Measurements from ENCODE around the gene SRMS. TPM values are rescaled to one million over a fixed set of nuclear protein-coding genes. Genes with fewer than 3 reads are reported as not detected.

The SRMS gene, protein sequence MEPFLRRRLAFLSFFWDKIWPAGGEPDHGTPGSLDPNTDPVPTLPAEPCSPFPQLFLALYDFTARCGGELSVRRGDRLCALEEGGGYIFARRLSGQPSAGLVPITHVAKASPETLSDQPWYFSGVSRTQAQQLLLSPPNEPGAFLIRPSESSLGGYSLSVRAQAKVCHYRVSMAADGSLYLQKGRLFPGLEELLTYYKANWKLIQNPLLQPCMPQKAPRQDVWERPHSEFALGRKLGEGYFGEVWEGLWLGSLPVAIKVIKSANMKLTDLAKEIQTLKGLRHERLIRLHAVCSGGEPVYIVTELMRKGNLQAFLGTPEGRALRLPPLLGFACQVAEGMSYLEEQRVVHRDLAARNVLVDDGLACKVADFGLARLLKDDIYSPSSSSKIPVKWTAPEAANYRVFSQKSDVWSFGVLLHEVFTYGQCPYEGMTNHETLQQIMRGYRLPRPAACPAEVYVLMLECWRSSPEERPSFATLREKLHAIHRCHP
- 0.44 TPM for total RNA-seq

DNA sequence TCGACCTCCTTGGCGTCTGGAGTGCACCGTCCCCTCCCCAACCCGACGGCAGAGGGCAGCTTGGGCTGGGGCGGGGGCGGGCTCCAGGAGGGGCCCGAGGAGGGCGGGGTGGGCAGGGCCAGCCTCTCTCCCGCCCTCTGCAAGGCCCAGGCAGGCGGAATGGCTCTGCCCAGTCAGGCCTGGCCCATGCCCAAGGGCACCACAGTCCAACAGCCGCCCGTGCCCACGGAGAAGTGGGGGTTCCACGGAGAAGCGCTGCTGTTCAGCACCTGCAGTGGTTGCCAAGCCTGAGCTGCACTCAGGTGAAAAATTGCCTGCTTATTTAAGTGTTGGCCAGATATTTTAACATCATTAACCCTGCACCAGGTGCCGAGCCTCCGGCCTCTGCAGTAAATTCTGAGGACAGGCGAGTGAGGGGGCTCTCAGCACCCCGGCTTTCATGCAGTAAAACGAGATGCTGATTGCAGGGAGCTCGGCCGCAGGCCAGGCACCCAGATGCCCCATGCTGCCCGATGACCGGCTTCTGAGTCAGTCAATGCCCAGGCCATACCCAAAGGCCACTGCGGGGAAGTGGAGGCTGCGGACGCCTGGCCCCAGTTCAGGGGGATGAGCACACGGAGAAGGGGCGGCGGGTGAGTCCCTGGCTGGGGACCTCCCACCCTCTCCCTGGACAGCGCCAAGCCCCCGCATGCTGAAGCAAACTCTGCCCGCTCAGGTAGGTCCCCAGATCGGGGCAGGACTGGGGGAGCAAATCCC lies at the start of gene SRMS:
Gene SRMS, minus strand, starts transcription at position 25 of the 756 bp plus-strand sequence. CDS start 286 bp downstream, outside the sequence.
- ATAC-seq, result no peak

DNA sequence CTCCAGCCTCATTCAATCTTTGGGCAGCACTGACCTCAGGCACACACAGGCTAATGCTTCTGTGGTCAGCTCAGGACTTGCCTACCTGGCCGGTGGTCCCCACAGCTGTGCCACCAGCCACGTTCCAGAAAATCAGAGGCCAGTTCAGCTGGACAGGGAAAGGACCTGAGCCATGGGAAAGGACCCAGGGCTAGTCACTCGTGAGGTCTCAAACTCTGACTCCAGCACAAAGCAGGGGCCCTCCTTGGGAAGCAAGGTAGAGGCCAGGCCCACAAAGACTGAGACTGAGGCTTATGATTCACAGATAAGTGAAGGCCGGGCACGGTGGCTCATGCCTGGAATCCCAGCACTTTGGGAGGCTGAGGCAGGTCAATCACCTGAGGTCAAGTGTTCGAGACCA lies 48.9 kb upstream of the SRMS start:
- no peak for ATAC-seq

DNA sequence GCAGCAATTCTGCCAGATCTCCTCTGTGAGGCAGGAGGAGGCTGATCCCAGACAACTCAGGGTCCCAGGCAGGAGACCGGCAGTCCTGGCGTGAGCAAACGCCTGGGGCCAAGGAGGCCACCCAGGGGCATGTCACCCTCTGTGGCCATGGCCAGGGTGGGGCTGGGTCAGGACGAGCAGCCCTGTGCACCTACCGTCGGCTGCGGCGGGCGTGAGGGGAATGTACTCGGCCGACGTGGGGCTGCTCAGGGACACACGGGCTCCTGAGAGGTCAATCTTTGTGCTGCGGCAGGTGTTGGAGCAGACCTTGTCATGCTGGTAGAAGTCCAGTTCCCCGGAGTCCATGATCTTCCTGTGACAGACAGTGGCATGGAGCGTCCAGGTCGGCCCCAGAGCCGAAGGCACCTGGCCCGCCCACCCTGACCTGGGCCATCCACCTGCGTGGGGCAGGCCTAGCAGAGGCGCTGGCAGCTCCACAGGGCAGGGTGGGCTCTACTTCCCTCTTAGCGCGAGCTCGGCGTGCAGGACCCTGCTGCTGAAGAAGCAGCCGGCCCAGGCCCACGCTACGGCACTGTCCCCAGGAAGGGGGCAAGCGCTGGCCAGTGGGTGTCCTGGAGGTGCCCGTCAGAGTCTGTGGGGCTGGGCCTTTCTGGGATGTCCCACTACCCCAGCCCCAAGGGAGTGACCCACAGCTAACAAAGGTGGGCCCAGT lies 48.0 kb upstream of the SRMS start:
- ATAC-seq, result peak; percentile 15

DNA sequence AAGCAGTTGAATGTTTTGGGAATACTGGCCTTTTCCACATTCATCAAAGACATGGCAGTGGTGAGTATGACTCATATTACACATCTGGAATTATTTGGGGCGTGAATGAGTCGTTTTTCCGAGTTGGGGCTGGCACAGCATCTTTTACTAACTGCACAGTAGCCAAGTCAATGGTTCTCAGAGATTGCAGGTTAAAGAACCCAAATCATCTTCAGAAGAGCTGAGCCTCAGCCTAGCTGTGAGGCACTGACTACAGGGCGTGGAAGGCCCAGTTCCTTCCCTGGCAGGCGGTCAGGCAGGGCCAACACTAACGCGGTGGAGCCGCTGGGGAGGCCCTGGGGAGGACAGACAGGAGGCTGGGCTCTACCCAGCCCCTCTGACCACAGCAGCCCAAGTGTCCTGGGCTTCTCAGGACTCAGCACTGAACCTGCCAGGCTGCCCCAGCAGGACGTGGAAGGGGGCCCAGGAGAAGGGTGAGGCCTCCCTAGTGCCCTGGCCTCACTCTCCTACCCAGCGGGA lies 46.6 kb upstream of the SRMS start:
- ATAC-seq, result no peak

DNA sequence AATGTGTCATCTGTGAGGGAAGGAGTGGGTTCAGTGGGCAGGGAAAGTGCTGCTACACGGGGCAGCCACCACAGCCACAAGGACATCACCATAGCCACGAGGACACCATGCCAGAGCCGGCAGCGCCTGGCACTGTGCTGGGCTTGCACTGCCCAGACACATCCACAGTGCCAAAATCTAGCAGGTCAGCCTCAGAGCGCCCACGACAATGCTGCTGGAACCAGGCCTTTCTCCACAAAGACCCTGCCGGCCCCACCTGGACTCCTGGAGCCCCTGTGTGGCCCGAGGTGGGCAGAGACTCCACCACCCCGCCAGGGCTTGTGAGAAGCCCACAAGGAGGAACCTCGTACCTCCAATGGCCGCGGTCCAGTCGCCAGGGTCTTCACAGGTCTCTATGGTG lies 45.1 kb upstream of the SRMS start:
- ATAC-seq, result no peak

DNA sequence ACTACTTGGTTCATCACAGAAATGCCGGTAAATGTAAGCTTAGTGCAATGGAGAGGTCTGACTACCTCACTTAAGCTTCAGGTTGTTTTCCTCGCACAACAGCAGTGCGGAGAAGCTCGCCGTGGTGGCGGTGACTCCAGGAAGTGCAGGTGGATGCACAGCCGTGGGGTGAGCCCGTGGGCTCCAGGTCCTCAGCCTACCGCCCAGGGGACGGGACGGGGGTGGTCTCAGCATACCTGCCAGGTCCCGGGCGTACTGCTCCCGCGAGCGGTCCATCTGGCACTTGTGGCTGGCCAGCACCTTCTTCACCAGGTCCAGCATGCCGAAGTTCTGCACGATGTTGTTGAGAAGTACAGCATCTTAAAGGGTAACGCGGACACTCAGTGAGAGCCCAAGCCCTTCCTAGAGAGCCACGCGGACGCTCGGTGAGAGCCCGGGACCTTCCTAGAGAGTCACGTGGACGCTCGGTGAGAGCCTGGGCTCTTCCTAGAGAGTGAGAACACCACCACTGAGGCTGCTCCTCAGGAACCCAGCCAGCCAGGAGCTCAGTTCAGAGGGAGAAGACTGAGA lies 44.3 kb upstream of the SRMS start:
- no peak for ATAC-seq

DNA sequence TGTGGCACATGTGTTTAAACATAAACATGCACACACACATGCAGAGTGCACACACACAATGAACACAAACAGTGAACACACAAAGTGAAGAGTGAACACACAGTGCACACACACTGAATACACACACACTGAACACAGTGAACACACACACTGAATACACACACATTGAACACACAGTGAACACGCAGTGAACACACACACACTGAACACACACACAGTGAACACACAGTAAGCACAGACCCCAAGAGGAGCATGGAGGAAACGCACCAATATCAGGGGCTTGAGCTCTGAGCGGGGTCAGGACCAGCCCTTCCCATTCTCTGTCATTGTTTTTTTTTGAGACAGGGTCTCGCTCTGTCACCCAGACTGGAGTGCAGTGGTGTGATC lies 43.6 kb upstream of the SRMS start:
- no peak for ATAC-seq

DNA sequence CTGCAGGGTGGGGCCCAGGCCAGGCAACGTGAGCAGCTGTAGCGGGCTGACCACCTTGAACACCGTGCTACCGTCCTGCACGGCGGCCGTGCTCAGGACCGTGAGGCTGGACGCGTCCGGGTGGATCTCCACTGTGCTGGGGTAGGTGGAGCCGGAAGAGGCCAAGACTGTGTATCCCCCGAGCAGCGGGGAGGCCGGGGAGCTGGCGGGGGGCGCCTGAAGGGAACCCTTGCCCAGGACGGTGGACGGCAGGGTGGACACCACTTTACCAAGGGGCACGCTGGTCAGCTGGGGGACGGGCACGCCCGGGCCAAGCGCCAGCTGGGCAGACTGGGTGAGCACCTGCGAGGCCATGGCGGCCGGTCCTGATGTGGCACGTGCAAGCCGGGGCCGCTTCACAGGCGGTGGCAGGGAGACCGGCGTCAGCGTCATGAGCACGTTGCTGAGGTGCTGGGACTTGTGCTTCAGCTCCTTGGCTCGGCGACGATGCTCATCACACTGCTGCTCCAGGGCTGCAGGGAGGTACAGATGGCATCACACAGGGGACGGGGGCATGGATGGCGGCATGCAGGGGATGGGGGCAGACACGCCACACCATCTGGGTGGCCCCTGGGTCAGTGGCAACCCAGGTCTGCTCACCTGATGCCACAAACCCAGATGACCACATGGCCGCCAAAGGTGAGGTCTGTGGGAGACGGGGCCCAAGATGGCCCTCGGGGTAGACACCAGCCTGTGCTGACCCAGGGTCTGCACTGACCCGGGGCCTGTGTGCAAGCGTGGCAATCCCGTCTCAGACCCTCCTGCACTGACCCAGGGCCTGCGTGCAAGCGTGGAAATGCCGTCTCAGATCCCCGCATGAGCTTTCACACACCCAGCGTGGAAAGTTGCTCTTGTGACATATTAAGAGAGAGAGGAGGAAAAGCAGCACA lies 42.9 kb upstream of the SRMS start:
- ATAC-seq, result no peak

DNA sequence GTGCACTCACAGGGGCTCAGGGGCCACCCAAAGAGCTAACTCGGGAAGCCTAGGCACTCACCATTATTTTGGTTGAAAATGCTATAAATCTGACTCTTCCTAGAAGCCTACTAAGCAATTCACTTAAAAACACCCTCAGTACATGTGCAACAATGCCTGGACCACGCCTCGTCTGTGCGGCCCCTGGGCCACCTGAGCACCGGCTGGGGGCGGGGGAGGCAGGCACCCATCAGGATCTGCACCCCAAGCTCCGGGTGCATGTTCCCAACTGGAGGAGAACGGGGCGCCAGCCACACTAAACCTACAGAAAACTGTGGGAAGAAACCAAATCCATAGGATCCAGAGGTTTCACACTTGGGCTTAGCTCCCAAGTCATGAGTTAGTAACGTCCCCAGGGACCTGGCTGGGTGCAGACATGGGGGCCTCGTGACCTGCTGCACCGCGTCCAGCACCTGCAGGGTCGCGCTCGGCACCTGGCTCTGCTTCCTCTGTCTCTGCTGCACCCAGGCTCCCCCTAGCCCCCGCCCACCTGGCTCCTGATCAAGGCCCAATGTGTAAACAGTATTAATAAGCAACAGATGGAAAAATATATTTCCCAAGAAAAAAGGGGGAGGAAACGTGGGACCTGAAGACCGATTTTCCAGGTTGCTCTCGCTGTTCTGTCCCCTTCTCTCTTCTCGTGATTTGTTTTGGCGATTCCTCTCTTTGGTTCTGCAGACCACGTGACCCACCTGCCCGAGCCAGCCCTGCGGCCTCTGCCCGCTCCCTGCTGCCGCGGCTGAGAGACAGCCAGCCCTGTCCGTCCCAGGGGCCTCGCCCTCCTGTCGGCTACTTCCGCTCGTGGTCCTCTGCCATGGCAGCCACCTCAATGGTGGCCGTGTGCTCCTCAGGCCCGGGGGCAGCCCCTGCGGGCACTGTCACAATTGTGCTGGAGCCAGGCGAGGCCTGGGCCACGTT lies 42.0 kb upstream of the SRMS start:
- ATAC-seq, result no peak

DNA sequence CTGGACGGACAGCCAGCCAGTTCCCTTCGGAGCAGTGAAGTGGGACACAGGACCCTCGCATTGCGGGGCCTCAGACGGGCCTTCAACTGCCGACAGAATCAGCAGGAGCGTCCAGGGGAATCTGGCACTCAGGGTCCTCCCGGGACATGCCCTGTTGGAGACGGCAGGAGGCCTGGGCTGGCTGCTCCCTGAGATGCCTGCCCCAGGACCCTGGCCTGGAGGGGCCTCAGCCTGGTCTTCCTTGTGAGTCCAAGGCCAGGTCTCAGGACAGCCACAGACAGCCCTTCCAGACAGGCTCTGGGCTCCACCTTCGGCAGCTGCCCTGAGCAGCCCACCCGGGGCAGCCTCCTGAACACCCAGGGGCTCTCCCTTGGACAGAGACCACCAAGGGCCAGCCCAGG lies 41.1 kb upstream of the SRMS start:
- ATAC-seq, result no peak

DNA sequence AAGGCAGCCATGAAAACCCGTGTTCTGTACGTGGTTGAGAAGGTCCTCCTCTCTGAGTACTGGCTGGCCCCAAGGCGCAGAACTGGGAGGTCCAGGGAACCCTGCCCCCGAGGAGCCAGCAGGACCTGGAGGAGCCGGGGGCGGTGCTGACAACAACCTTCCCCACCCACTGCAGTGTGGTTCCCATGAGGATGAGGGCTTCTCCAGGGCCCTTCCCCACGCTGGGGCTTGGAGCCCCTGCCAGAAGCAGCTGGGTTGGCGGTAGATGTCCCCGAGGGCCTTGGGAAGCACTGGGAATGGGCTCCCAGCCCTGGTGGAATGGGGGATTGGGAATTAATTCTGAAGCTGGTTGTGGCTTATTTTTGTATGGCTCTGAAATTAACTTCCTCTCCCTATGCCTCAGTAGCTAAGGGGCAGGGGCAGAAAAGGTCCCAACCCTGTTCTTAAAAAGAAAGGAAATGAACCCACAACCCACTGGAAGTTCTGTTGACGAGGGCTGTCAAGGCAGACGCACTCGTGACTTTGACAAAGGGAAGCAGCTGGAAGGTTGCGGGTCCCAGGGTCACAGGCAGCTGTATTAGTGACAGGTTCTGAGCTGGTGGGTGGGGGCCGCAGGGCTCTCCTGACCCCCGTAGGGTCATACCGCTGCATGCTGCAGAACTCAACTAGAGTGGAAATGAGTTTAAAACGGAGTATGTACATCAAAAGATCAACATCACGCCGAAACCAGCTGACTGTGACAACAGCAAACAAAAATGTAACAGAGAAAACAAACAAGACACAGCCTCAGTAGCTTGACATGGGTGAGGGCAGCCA lies 40.4 kb upstream of the SRMS start:
- ATAC-seq, result no peak

DNA sequence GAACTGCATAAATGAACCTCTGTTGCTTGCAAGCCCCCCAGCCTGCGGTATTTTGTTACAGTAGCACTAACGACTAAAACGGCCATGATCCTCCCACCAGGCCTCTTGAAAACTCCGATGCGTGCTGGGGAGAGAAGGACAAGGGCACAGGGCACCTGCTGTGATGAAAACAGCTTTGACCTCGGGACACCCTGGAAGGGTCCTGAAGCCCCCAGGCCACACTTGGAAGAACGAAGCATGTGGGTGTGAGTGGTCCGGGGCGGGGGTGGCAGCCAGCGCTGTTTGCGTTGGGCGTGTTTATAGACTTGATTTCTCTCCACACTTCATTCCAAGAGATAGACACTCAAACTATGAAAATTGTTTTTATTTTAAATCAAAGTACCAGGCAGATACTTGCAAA lies 39.7 kb upstream of the SRMS start:
- no peak for ATAC-seq

DNA sequence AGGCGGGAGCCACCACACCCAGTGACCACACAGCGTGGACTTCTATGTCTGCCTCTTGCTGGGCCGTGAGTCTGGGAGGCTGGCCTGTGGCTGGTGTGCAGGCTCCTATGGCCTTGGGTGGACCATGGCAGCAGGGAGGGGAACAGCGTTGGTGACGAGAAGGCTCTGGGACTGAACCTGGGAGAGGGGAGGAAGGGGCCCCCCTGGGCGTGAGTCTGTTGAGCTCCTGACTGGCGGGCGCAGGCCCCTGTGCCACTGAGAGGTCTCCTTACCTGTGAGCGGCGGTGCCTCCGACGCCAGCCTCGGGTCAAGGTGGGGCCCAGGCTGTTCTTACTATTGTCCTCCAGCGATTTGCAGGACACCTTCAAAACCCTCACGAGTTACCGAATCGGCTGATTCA lies 39.2 kb upstream of the SRMS start:
- peak; percentile 10 for ATAC-seq

DNA sequence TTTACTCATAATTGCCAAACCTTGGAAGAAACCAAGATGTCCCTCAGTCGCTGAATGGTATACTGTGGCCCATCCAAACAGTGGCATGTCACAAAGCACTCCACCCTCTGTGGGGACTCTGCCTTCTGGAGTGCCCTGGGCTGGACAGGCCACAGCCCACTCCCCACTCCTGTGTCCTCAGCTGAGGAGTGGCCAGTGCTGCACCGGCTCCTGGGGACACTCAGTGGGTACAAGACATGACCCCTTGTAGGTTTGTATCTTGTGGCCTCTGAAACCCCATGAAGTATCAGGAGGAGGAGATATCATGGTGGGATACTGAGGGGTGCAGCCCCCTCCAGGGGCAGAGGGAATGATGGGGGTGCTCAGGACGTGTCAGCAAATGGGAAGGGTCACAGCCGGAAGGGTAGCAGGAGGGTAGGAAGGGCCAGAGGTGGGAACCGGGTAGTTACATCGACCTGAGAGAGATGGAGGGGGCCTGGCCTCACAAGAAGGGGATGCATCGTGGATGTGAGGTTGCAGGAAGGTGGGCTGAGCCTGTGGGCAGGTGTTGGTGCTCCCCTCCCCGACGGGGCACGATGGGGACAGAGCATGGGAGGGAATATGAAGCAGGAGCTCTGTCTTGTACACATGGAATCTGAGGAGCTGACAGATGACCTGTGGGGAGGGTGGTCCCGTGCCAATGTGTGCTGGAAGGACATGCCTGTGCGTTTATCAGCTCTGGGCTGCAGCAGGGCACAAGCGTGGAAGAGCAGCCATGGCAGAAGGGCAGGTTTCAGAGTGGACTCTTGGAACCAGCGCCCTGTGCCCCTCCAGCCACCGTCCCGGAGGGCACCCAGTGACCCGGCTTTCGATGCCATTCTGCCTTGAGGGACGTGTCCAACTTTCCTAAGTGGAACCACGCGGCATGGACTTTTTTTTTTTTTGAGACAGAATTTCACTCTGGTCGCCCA lies 38.3 kb upstream of the SRMS start:
- ATAC-seq, result no peak

DNA sequence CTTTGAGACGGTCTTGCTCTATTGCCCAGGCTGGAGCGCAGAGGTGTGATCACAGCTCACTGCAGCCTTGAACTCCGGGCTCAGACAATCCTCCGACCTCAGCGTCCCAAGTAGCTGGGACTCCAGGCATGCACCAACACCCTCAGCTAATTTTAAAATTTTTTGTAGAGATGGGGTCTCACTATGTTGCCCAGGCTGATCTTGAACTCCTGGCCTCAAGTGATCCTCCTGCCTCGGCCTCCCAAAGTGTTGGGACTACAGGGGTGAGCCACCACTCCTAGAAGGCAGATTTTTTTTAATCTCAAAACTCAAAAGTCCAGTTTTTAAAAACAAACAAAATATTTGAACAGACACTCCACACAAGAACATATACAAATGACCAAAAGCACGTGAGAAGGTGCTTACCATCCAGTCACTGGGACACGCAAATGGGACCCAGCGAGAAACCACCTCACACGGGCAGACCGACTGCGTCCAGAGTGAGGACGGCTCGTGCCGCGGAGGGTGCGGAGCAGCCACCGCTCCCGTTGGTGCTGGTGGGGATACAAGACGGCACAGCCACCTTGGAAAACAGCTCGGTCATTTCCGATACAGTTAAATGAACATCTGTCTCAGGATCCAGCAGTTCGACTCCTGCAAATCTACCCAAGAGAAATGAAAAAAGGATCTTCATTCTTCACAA lies 35.0 kb upstream of the SRMS start:
- no peak for ATAC-seq

DNA sequence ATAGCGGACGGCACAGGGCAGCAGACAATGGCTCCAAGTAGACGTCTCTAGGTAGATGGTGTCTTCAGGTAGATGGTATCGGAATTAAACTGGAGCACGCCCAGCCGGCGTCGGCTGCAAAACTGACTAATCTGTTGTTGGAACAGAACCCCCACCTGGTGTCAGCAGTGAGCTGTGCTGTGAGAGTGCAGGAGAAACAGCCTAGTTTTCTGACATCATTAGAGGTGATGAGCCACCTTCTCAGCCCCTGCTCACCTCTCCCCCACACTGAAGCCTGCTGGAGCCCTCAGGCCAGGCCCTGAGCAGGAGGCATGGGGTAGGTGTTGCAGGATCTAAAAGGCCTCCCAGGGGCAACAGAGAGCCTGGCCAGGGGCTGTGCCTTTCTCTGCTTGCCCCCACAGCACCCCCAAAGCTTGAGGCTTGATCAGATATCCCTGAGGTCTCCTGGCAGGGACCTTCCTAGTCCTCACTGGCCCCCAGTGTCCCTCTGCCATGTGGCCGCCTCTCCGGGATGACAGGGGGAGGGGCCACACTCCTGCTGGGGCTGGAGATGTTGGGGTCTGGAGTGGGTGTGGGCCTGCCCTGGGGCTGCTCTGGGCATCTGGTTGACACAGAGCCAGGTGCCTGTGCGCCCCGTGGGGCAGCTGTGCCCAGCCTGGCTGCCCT lies 33.4 kb upstream of the SRMS start:
- peak; percentile 78 for ATAC-seq

All from esophagus mucosa (tissue), 1 donor.